GM21381 (cell line): Measurements from ENCODE around the gene AMBRA1.
"Not testable (repeated sequence)": the region's sequence is repeated elsewhere in the genome, so short reads cannot be mapped to it uniquely, and the experiment has no call there.

Source experiments
- ATAC-seq: cut with Tn5 transposase; IDR thresholded peaks from one replicate; pipeline ENCODE4 v1.9.1; 2021; ENCODE audit warnings: mild to moderate bottlenecking, moderate library complexity; ENCODE audit not compliant: unreplicated experiment

Gene AMBRA1

DNA sequence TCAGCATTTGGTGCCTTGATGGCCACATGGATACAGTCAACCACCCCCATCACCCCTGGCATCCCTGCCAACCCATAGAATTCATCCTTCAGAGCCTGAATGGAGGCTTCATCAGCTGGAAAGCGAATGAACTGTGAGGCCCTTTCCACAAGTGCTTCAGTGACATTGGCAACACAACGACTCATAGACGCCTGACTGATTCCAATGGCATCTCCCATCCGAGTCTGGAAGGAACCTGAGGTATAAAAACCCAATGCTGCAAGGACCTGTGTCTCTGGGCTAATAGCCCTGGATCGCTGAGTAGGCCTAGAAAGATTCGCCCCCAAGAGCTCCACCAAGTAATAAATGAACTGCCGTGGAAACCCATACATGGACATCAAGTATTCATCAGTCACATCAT is 21.9 kb upstream of the AMBRA1 start:
- ATAC-seq, result no peak

DNA sequence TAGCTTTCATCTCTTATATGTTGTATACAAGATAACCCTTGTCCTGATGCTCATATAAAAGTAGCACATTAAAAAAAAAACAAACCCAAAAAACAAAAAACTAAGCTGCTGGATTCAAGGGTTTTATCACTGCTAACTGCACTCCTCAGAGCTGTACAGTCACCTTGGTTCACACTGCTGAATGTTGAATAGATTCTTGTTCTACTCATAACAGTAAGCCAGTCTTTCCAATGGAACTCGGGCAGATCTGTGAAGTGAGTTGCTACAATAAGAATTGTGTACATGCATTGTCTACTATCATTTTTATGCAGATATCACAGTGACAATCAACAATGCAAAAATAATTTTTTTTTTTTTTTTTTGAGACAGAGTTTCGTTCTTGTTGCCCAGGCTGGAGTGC is 18.5 kb upstream of the AMBRA1 start:
- no peak for ATAC-seq

DNA sequence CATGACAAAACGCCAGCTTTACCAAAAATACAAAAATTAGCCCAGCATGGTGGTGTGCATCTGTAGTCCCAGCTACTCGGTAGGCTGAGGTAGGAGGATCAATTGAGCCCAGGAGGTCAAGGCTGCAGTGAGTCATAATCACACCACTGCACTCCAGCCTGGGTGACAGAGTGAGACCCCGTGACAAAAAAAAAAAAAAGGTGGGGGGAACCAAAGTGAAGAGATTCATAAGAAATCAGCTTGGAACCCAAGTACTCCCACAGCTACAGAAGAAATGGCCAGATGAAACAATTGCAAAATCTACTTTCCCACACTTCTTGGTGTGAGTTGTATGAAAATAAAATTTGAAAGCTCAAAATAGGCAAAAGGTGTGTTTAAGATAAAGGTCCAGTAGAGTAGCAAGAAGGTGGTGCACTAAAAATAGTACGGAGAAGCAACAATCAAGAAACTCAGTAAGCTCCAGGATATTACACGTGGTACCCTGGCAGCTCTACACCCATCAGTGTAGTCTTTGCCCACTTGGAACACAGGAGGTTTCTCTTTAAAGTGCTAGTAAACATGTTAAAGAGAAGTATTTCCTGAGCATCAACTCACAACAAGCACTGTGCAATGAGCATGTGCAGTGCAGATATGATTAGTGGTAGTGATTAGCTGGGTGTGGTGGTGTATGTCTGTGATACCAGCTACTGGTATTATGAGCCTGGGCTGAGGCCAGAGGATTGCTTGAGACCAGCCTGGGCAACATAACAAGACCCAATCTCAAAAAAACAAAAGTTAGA is 17.9 kb upstream of the AMBRA1 start:
- ATAC-seq, result no peak

DNA sequence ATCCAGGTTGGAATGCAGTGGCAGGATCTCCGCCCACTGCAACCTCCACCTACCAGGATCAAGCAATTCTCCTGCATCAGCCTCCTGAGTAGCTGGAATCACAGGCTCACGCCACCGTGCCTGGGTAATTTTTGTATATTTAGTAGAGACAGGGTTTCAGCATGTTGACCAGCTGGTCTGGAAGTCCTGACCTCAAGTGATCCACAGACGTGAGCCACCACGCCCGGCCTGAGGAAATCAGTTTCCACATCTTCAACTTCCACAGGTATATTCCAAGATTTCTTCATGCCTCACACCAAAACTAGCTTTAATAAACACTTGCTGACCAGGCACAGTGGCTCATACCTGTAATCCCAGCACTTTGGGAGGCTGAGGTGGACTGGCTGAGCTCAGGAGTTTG is 15.6 kb upstream of the AMBRA1 start:
- ATAC-seq, result no peak

DNA sequence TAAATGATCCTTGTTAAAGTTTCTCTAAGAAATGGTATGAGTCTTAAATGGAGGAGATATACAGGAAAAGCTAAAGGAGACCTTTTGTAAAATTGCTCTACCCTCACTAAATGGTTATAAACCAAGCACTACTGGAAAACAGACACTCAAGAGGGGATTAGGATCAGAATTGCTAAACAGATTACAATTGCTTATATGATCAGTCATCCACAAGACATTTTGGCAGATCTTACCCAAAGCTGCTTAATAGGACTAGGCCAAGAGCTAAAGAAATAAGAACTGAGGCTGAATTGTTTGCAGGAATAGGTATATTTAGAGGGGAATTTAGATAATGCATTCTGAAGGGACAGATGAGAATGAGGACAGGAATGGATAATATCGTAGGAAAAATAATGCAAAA is 13.7 kb upstream of the AMBRA1 start:
- no peak for ATAC-seq

DNA sequence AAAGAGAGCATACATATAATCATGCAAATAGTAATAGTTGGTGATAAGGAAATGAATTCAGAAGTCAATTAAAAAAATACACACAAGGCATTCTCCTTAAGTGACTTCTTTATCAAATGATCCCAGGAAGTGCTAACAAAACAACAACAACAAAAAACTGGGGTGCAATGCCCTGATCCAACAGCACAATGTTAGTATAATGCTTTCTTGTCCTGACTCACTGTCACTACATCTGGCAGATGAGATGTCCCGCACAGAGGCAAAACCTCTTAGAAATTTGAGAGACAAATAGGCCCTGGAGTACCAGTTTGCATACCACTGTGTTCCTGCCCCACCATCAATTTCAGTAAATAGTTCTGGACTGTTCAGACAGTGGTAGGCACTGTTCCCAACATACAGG is 11.0 kb upstream of the AMBRA1 start:
- ATAC-seq, result no peak

DNA sequence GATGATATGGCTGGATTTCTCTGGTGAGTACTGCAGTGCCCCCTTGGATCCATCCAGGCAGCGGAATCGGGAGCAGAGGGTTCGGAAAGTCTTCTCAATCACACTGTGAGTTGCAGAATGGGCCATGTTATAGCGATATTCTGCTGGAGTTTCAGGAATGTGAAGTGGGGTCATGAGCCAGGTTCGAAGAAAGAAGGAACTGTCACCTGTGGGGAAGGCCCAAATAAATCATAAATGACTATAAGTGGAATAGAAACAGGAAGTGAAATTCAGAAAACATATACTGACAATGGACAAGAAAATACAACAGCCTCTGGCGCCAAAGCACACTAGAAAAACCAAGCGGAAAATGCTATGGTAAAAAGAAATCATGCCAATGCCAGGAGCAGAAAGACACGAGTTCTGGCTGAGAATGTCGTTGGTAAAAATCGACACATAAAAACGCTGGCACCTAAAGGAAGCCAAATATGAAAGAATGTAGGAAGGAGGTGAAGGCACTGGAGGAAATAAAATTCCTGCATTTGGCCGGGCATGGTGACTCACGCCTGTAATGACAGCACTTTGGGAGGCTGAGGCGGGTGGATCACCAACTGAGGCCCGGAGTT is 10.0 kb upstream of the AMBRA1 start:
- ATAC-seq, result no peak

DNA sequence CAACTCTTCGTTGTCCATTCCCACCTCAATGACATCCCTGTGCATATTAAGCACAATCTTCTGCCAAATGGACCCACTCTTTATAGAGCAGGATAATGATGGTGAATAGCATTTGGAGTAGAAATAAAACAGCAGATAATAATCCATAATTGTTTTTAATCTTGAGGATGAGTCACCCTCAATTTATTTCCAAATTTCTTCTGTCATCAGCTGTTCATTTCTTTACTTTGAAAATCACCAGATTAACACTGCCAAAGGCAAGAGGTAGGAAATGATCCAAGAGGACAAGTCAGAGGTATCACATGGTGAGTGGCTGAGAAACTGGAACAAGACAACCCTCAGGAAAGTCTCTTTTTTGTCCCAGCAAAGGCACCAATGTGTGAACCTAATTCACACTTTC is 7.3 kb upstream of the AMBRA1 start:
- no peak for ATAC-seq

DNA sequence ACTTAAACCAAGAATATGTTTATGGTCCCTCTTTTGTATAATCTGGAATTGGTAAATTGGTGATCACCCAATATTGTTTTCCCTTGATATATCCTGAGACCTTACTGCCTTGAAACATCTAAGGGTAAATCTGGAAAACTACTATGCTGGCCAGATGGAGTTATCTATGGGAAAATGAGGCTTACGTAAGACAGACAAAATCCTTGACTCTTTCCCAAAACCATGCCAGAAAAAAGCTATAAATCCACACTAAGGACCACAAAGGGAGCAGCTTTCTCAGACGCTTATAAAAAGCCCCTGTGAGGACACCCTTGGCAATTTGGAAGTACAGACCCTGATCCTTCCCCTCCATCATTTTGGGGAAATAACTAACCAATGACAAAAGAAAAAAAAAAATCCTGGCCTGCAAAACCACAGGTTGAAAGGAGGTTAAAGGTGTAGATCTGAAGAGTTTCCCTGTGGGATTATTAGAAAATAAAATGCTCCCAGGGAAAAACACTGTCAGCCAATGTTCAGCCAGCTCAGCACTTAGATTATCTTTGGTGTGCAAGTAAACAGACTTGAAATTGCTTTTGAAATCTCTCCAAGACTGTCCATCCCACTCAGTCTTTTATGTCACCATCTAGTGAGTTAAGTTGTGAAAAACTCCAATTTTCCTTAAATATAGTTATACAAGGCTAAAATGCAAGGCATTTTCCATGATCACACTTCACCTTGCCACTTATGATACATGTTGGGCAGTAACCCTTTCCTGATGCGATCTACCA is 6.6 kb upstream of the AMBRA1 start:
- ATAC-seq, result no peak

DNA sequence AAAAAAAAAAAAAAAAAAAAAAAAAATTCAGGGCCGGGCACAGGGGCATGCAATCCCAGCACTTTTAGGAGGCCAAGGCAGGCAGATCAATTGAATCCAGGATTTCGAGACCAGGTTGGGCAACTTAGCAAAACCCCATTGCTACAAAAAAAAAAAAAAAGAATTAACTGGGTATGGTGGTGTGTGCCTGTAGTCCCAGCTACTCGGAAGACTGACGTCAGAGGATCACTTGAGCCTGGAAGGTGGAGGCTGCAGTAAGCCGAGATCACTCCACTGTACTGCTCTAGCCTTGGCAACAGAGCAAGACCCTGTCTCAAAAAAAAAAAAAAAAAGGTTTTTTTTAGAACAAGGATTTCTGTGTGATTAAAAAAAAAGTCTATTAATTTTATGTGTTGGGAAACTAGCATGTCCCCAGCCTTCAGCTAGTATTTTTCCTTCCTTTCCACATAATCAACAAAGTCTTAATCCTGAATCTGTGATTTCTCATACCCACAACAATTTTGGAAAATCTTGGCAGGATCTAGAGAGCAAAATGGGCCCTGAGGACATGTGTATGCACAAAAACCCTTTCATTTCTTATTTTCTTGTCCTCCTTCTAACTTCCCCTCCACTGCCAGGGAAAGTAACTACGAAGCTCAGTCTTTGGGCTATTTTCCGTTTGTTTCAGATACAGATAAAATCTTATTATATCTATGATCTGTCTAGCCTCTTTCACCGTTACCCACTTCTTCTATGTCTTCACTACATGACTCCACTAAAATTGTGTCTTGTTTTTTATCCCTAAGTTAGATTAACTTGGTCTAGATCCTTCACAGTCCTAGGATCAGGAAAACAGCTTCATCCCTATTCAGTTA is 5.7 kb upstream of the AMBRA1 start:
- ATAC-seq, result no peak

DNA sequence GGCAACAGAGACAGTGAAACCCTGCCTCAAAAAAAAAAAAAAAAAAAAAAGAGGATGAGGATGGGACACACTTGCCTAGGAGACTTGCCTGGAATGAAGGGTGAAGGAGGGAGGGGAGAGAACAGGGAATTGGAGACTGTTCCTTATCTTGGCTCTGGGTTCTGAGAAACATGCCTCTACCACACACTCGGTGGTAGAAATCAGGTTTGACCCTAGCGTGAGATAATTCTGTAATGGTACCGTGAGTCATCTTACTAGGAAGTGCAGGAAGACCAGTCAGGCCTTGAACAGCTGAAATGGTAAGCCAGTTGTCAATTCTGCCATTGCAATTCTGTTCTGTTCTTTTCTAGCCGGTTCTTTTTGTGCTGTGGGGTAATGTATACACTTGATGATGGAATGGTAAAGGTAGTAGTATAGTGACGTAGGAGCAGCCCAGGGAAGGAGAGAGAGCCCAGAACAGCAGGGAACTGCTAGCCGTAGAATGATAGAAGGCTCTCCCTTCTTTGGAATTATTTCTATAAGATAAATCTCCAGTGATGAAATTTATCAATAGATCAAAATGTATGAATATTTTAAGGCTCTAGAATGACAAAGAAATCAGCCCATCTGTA is 3.9 kb upstream of the AMBRA1 start:
- no peak for ATAC-seq

DNA sequence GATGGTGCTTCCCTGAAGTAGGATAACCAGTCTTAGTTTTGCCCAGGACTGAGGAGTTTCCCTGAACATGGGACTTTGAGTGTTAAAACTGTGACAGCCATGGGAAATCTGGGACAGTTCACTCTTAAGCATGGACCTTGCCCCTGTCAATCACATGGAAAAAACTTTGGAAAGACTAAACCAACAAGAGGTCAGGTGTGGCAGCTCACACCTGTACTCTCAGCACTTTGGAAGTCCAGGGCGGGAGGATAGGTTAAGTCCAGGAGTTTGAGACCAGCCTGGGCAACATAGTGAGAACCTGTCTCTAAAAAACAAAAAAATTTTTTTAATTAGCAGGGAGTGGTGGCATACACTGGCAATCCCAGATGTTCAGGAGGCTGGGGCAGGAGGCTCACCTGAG is 3.3 kb upstream of the AMBRA1 start:
- ATAC-seq, result no peak

DNA sequence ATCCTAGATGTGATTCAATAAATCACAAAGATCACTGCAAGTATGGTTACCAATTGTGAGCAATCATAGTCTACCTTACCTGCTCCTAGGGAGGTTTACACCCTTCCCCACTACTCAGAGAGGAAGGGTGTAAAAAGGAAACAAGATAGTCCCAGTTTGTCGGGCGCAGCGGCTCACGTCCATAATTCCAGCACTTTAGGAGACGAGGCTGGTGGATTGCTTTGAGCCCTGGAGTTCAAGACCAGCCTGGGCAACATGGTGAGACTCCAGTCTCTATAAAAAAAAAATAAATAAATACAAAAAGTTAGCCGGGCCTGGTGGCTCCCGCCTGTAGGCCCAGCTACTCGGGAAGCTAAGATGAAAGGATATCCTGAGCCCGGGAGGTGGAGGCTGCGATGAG is 962 bp upstream of the AMBRA1 start:
- no peak for ATAC-seq

DNA sequence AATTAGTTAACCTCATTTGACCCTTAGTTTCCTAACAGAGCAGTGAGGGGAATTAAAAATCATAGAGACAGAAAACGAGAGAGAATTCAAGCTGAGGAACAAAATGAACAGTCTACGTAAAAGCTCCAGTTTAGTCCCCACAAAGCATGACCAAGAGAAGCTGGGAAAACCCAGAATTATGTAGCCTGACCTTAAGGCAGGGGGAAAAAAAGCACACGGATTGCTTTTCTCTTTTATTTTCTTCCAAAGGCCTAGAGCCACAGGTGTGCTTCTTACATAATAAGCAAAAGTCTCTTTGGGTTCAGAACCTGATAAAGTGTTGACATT is 514 bp upstream of the AMBRA1 start:
- no peak for ATAC-seq

DNA sequence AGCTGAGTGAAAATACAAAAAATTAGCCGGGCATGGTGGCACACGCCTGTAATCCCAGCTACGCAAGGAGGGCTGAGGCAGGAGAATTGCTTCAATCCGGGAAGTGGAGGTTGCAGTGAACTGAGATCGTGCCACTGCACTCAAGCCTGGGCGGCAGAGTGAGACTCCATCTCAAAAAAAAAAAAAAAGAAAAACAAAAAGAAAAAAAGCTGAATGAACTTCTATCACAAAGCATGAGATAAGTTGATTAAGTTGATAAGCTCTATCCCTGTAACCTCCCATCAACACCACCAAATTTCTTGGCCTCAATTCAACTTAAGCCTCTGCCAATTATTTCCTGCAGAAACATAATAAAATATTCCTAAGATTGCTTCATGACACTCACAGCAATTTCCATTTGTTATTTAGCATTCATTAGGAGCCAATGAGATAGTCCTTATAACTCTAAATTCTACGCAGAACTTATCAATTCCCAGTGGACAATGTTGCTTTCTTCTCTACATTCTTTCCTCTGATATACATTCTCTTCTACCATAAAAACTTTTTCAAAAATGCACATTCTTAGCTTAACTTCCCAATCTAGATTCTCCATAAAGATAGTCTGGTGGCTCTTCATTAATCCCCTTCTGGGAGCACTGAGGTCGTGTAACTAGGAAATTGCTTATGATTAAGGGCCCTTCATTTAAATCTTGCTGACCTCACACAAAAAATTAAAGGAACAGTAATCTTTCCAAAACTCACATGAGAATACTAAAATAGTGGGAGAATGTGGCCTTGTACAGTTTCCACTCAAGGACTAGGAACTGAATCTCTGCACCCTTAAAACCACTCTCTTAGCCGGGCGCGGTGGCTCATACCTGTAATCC is 2.9 kb downstream of the AMBRA1 start:
- no peak for ATAC-seq

DNA sequence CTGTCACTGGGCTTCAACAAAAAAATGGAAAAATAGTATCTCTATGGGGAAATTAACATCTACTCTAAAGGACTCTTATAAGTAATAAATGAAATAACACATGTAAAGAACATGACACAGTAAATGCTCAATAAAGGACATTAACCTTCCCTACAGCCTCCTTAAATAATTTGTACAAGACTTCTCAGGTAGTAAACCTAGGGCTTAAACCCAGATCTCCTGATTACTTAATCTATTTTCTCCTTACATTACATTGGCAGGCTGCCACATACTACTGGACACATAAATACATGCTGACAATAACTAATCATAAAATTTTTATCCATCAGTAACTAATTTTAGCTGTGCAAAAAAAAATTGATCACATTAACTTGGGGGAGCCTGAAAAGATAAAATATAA is 4.9 kb downstream of the AMBRA1 start:
- no peak for ATAC-seq

DNA sequence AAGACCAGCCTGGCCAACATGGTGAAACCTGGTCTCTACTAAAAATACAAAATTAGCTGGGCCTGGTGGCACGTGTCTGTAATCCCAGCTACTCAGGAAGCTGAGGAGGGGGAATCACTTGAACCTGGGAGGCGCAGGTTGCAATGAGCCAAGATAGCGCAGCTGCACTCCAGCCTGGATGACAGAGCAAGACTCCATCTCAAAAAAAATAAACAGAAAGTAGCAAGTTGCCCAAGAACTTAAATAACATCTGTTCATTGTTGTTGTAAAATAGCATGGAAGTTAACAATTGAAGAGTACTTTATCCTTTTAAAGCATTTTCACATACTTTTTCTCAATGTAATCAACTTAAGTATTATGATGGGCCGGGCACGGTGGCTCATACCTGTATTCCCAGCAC is 5.7 kb downstream of the AMBRA1 start:
- no peak for ATAC-seq

DNA sequence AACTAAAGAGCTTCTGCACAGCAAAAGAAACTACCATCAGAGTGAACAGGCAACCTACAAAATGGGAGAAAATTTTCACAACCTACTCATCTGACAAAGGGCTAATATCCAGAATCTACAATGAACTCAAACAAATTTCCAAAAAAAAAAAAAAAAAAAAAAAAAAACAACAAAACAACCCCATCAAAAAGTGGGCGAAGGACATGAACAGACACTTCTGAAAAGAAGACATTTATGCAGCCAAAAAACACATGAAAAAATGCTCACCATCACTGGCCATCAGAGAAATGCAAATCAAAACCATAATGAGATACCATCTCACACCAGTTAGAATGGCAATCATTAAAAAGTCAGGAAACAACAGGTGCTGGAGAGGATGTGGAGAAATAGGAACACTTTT is 10.3 kb downstream of the AMBRA1 start:
- ATAC-seq, result not testable (repeated sequence)

DNA sequence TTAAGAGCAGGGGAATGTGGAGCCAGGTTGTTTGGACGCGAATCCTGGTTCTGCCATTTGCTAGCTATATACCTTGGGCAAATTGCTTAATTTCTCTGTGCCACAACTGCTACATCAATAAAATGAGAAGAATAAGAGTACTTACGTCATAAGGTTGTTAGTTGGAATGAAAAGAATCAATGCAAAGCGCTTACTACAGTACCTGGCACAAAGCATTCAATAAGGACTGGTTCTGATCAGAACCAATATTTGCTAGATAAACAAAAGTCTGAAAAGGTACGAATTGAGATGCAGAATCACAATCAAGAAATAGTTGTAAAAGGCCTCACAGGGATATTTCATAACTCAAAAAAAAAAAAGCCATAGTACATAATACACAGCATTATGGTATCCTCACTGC is 11.2 kb downstream of the AMBRA1 start:
- ATAC-seq, result no peak

DNA sequence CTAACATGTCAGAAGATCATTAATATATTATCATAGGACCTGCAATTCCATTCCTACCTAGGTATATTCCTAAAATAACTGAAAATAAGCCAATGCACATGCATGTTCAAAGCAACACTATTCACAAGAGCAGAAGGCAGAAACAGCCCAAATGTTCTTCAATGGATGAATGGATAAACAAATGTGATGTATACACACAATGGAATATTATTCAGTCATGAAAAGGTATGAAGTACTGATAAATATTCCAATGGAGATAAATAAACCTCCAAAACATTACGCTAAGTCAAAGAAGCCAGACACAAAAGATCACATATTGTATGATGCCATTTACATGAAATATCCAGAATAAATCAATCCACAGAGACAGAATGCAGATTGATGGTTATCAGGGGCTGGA is 16.8 kb downstream of the AMBRA1 start:
- no peak for ATAC-seq
